NCI-H82 treated with DMSO at 0.1 percent for 48 hours (cell line): Measurements from ENCODE around the gene FXYD6.
"Not testable (repeated sequence)": the region's sequence is repeated elsewhere in the genome, so short reads cannot be mapped to it uniquely, and the experiment has no call there.

Experiments used
- DNase-seq: peaks from one replicate; lab custom pipeline; 2025; ENCODE audit not compliant: unreplicated experiment; lab: John Stamatoyannopoulos, UW

Gene FXYD6

GRCh38 chr11:117819096-117820040, 57.1 kb downstream of the FXYD6 start:
- DNase-seq, result peak; percentile 59

GRCh38 chr11:117818041-117818873, 58.2 kb downstream of the FXYD6 start:
- DNase-seq, result no peak

- peak; percentile 81 for DNase-seq
Measured at GRCh38 chr11:117817368-117818040, 59.0 kb downstream of the FXYD6 start.

- no peak for DNase-seq
Measured at GRCh38 chr11:117816846-117817367, 59.6 kb downstream of the FXYD6 start.

- DNase-seq, result peak; percentile 76
Measured at GRCh38 chr11:117816151-117816741, 60.2 kb downstream of the FXYD6 start.

GRCh38 chr11:117815262-117815803, 61.1 kb downstream of the FXYD6 start:
- no peak for DNase-seq

- DNase-seq, result no peak
Measured at GRCh38 chr11:117814766-117815261, 61.6 kb downstream of the FXYD6 start.

GRCh38 chr11:117814204-117814765, 62.2 kb downstream of the FXYD6 start:
- peak; percentile 13 for DNase-seq

GRCh38 chr11:117810056-117810451, 66.4 kb downstream of the FXYD6 start:
- DNase-seq, result not testable (repeated sequence)

GRCh38 chr11:117809236-117810055, 67.0 kb downstream of the FXYD6 start:
- peak; percentile 51 for DNase-seq

- DNase-seq, result no peak
Measured at GRCh38 chr11:117808784-117809183, 67.7 kb downstream of the FXYD6 start.

GRCh38 chr11:117807482-117808327, 68.8 kb downstream of the FXYD6 start:
- peak; percentile 33 for DNase-seq

- DNase-seq, result no peak
Measured at GRCh38 chr11:117806846-117807245, 69.6 kb downstream of the FXYD6 start.

- DNase-seq, result no peak
Measured at GRCh38 chr11:117805045-117805444, 71.4 kb downstream of the FXYD6 start.

- no peak for DNase-seq
Measured at GRCh38 chr11:117803896-117804295, 72.6 kb downstream of the FXYD6 start.

GRCh38 chr11:117799634-117800033, 76.8 kb downstream of the FXYD6 start:
- no peak for DNase-seq

- no peak for DNase-seq
Measured at GRCh38 chr11:117796872-117797529, 79.5 kb downstream of the FXYD6 start, which contains the start of gene DSCAML1. Gene DSCAML1, minus strand, starts transcription at chr11:117797216. Its CDS starts 137 bp downstream, at chr11:117797079.
